ENCODE data around the gene RBM33. TPM values are rescaled to one million over a fixed set of nuclear protein-coding genes. Genes with fewer than 3 reads are reported as not detected.

The RBM33 gene
- total and polyA plus RNA-seq, 2 of the 13 experiments (the other 11 are each of a cell fraction or from before 2014, with no cell fraction given) = 12.4 to 28.9 TPM

- TF ChIP-seq ZNF75D (CRISPR knock-in tag; IDR thresholded peaks at IDR 0.05; ENCODE audit: borderline replicate concordance) (no peak), FOXC1 (CRISPR knock-in tag; IDR thresholded peaks at IDR 0.05; ENCODE audit: borderline replicate concordance) (0 out of 2 replicates have a peak, but pooled peaks have one; percentile 43), YY1 (IDR thresholded peaks at IDR 0.05; ENCODE audit: insufficient read depth, insufficient replicate concordance, low read depth, low read length) (peak; percentile 33), CREB1 (IDR thresholded peaks at IDR 0.05) (no peak), CREB1 (CRISPR knock-in tag; IDR thresholded peaks at IDR 0.05) (no peak), ZNF780A (CRISPR knock-in tag; IDR thresholded peaks at IDR 0.05) (no peak), KDM1A (CRISPR knock-in tag; IDR thresholded peaks at IDR 0.05) (no peak), ZNF207 (IDR thresholded peaks at IDR 0.05; ENCODE audit: borderline replicate concordance) (no peak), SNAPC5 (CRISPR knock-in tag; IDR thresholded peaks at IDR 0.05; ENCODE audit: borderline replicate concordance) (no peak), HIVEP1 (CRISPR knock-in tag; IDR thresholded peaks at IDR 0.05) (no peak), KMT2B (CRISPR knock-in tag; IDR thresholded peaks at IDR 0.05) (peak; percentile 30; the same call in 1 of the 2 replicates), ZNF589 (CRISPR knock-in tag; conservative IDR thresholded peaks at IDR 0.05) (no peak), ZNF782 (CRISPR knock-in tag; IDR thresholded peaks at IDR 0.05; ENCODE audit: borderline replicate concordance) (no peak), GATAD2A (CRISPR knock-in tag; IDR thresholded peaks at IDR 0.05) (peak; percentile 67), IKZF5 (CRISPR knock-in tag; IDR thresholded peaks at IDR 0.05) (0 out of 2 replicates have a peak, but pooled peaks have one; percentile 53), SIN3B (IDR thresholded peaks at IDR 0.05; ENCODE audit: low read length) (no peak)
- TF ChIP-seq, protein P1, sequence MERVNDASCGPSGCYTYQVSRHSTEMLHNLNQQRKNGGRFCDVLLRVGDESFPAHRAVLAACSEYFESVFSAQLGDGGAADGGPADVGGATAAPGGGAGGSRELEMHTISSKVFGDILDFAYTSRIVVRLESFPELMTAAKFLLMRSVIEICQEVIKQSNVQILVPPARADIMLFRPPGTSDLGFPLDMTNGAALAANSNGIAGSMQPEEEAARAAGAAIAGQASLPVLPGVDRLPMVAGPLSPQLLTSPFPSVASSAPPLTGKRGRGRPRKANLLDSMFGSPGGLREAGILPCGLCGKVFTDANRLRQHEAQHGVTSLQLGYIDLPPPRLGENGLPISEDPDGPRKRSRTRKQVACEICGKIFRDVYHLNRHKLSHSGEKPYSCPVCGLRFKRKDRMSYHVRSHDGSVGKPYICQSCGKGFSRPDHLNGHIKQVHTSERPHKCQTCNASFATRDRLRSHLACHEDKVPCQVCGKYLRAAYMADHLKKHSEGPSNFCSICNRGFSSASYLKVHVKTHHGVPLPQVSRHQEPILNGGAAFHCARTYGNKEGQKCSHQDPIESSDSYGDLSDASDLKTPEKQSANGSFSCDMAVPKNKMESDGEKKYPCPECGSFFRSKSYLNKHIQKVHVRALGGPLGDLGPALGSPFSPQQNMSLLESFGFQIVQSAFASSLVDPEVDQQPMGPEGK (CRISPR knock-in tag; IDR thresholded peaks at IDR 0.05) = 0 out of 2 replicates have a peak, but pooled peaks have one; percentile 32
- TF ChIP-seq, protein P2, sequence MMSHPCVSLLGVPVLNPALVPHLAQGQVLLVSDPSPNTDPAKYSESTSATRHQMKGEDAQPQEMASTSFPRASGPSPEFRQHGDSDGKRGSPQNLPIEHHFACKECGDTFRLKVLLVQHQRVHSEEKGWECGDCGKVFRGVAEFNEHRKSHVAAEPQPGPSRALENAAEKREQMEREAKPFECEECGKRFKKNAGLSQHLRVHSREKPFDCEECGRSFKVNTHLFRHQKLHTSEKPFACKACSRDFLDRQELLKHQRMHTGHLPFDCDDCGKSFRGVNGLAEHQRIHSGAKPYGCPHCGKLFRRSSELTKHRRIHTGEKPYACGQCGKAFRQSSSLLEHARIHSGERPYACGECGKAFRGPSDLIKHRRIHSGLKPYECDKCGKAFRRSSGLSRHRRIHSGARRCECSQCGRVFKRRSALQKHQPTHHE (CRISPR knock-in tag; IDR thresholded peaks at IDR 0.05; ENCODE audit: borderline replicate concordance) = no peak
- TF ChIP-seq, protein P3, sequence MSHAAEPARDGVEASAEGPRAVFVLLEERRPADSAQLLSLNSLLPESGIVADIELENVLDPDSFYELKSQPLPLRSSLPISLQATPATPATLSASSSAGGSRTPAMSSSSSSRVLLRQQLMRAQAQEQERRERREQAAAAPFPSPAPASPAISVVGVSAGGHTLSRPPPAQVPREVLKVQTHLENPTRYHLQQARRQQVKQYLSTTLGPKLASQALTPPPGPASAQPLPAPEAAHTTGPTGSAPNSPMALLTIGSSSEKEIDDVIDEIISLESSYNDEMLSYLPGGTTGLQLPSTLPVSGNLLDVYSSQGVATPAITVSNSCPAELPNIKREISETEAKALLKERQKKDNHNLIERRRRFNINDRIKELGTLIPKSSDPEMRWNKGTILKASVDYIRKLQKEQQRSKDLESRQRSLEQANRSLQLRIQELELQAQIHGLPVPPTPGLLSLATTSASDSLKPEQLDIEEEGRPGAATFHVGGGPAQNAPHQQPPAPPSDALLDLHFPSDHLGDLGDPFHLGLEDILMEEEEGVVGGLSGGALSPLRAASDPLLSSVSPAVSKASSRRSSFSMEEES (CRISPR knock-in tag; IDR thresholded peaks at IDR 0.05) = no peak
- TF ChIP-seq, protein P4, sequence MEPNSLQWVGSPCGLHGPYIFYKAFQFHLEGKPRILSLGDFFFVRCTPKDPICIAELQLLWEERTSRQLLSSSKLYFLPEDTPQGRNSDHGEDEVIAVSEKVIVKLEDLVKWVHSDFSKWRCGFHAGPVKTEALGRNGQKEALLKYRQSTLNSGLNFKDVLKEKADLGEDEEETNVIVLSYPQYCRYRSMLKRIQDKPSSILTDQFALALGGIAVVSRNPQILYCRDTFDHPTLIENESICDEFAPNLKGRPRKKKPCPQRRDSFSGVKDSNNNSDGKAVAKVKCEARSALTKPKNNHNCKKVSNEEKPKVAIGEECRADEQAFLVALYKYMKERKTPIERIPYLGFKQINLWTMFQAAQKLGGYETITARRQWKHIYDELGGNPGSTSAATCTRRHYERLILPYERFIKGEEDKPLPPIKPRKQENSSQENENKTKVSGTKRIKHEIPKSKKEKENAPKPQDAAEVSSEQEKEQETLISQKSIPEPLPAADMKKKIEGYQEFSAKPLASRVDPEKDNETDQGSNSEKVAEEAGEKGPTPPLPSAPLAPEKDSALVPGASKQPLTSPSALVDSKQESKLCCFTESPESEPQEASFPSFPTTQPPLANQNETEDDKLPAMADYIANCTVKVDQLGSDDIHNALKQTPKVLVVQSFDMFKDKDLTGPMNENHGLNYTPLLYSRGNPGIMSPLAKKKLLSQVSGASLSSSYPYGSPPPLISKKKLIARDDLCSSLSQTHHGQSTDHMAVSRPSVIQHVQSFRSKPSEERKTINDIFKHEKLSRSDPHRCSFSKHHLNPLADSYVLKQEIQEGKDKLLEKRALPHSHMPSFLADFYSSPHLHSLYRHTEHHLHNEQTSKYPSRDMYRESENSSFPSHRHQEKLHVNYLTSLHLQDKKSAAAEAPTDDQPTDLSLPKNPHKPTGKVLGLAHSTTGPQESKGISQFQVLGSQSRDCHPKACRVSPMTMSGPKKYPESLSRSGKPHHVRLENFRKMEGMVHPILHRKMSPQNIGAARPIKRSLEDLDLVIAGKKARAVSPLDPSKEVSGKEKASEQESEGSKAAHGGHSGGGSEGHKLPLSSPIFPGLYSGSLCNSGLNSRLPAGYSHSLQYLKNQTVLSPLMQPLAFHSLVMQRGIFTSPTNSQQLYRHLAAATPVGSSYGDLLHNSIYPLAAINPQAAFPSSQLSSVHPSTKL (CRISPR knock-in tag; IDR thresholded peaks at IDR 0.05) = peak; percentile 44; the same call in 1 of the 2 replicates
Measured at GRCh38 chr7:155598810-155599210, 45.7 kb upstream of the RBM33 start (continued).
